Mesothelial cell of epicardium (in vitro differentiated cells): ENCODE data around the gene MARCHF10. TPM values are rescaled to one million over a fixed set of nuclear protein-coding genes. Genes with fewer than 3 reads are reported as not detected.

Experiments
- DNase-seq, 2 experiments: peaks; one replicate each; pipeline ENCODE4 v3.0.0; 2021; ENCODE audit warnings: low spot score in 2 of 2; ENCODE audit not compliant: unreplicated experiment in 2 of 2
- H3K27ac Mint-ChIP-seq: 2 replicates; pipeline ENCODE4 v1.8.0; 2021; ENCODE audit warnings: mixed read lengths
- H3K27me3 Mint-ChIP-seq: 2 replicates; pipeline ENCODE4 v1.8.0; 2021; ENCODE audit warnings: low read depth, mixed read lengths
- H3K36me3 Mint-ChIP-seq: 2 replicates; pipeline ENCODE4 v1.8.0; 2021; ENCODE audit warnings: mixed read lengths
- H3K4me1 Mint-ChIP-seq: 2 replicates; pipeline ENCODE4 v1.8.0; 2021; ENCODE audit warnings: mixed read lengths
- H3K4me3 Mint-ChIP-seq: 2 replicates; pipeline ENCODE4 v1.8.0; 2021; ENCODE audit warnings: mild to moderate bottlenecking, moderate library complexity, mixed read lengths
- H3K9me3 Mint-ChIP-seq: 2 replicates; pipeline ENCODE4 v1.8.0; 2021; ENCODE audit warnings: mixed read lengths
- total RNA-seq: library from RNA; stranded (reverse); gene quantifications from 3 replicates; pipeline ENCODE4 v1.2.1, GENCODE V29; 2021
- TF ChIP-seq, protein P1 (sequence below): fragments of 200-600 bp; sonication (generic); IDR thresholded peaks from one replicate; pipeline ENCODE4 v1.5.0; 2021; ENCODE audit warnings: antibody characterized with exemption; ENCODE audit not compliant: unreplicated experiment

The MARCHF10 gene
- total RNA-seq, 1 donor from 2014 or later = 1.1 TPM

DNA sequence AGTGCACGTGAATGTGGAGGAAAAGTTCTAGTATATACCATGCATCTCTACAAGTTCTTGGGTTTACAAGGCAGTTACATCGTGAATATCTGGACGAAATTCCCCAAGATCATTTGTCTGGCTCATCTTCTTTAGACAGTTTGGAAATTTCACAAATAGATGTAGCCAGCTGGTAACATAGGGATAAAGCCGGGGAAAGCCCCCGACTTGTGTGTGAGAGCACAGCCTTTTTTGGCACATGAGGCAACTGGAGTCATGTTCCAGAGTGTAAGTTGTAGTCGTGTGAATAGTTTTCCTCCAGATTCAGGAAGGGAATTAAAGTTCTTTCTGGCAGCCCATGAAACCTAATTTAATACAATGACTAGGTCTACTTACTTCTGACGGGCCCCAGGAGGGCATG lies 62.3 kb downstream of the MARCHF10 start:
- H3K36me3 Mint-ChIP-seq = no peaks in the 10 kb centered on the region
- TF ChIP-seq, protein P1, sequence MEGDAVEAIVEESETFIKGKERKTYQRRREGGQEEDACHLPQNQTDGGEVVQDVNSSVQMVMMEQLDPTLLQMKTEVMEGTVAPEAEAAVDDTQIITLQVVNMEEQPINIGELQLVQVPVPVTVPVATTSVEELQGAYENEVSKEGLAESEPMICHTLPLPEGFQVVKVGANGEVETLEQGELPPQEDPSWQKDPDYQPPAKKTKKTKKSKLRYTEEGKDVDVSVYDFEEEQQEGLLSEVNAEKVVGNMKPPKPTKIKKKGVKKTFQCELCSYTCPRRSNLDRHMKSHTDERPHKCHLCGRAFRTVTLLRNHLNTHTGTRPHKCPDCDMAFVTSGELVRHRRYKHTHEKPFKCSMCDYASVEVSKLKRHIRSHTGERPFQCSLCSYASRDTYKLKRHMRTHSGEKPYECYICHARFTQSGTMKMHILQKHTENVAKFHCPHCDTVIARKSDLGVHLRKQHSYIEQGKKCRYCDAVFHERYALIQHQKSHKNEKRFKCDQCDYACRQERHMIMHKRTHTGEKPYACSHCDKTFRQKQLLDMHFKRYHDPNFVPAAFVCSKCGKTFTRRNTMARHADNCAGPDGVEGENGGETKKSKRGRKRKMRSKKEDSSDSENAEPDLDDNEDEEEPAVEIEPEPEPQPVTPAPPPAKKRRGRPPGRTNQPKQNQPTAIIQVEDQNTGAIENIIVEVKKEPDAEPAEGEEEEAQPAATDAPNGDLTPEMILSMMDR = no peak
- H3K27me3 Mint-ChIP-seq = peaks cover 58% of the 10 kb centered on the region
- no peaks in the 10 kb centered on the region for H3K9me3 Mint-ChIP-seq
- peaks cover 18% of the 10 kb centered on the region for H3K4me1 Mint-ChIP-seq
- DNase-seq = no peak
- no peak overlapping the region for H3K4me3 Mint-ChIP-seq
- peak overlapping the region; percentile 27 for H3K27ac Mint-ChIP-seq

DNA sequence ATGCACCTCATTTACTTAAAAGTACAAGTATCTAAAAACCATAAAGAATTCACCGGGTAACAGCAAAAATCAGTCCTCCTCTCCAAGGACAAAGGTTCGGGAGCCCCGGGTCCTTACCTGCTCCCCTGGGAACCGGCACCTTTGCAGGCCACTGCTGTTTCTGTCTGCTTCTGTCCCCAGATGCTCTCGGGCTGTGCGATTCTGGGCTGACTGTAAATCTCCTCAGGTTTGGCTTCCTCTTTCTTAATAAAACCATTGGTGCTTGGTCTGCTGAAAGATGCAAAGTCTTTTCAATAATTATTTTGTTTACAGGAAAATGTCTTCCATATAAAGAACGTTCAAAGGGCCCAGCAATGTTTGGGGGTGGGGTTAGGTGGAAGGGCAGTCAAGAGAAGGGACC lies 63.9 kb downstream of the MARCHF10 start:
- Mint-ChIP-seq H3K4me1 (peaks cover 18% of the 10 kb centered on the region), H3K36me3 (no peaks in the 10 kb centered on the region), H3K9me3 (no peaks in the 10 kb centered on the region), H3K27me3 (peaks cover 43% of the 10 kb centered on the region), H3K27ac (no peak overlapping the region), H3K4me3 (no peak overlapping the region)
- TF ChIP-seq, protein P1 = no peak
- DNase-seq = no peak

DNA sequence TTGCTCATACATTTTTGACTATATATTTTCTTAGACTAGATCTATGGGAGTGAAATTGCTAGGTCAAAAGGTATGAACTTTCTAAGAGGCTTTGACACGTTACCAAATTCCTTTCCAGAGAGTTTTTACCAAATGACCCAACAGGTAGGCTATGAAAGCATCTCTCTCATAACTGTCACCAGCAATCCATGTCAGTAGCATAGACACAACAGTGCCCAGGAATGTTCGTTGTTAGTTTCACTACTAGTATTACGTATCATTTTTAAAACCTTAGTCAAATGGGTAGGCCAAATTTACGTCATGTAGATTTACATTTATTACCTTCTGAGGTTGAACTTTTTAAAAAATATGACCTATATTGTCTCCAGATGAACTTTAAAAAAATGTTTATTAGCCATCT lies 66.8 kb downstream of the MARCHF10 start:
- Mint-ChIP-seq H3K27me3 (peaks cover 37% of the 10 kb centered on the region), H3K9me3 (no peaks in the 10 kb centered on the region), H3K36me3 (no peaks in the 10 kb centered on the region), H3K27ac (no peak overlapping the region), H3K4me3 (no peak overlapping the region), H3K4me1 (peaks cover 8% of the 10 kb centered on the region)
- DNase-seq = no peak
- TF ChIP-seq, protein P1 = no peak

DNA sequence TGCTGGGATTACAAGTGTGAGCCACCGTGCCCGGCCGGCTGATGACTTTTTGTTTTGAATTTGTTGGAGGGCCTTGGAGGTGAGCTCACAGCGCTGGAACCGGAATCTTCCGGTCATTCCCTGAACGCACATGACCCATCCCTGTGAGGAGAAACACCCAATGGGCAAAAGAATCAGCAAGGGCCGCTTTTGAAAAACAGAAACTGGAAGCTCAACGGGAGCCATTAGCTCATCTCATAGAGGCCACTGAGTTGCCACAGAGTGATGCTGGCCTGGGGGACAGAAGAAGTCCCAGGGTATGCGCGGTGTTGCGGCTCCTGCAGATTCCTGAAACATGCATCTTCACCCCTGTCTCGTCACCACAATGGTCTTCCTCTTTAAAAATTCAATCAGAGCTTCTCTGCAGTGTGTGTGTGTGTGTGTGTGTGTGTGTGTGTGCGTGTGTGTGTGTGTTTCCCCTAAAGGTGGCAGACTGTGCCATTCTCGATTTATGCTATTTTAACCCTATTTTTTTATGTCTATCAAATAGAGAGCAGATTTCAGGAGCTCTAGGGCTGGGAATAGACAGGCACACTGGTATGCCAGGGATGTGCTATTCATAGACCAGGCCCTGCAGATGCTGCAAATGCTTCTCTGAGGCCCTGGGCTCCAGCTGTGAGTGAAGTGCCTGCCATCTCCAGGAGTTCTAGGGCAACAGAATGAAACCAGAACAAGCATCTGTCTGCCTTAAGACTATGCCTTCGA lies 68.3 kb downstream of the MARCHF10 start:
- Mint-ChIP-seq H3K4me3 (no peak overlapping the region), H3K9me3 (no peaks in the 10 kb centered on the region), H3K36me3 (no peaks in the 10 kb centered on the region), H3K27me3 (peaks cover 32% of the 10 kb centered on the region), H3K4me1 (peaks cover 4% of the 10 kb centered on the region), H3K27ac (no peak overlapping the region)
- TF ChIP-seq, protein P1 = no peak
- DNase-seq = no peak

DNA sequence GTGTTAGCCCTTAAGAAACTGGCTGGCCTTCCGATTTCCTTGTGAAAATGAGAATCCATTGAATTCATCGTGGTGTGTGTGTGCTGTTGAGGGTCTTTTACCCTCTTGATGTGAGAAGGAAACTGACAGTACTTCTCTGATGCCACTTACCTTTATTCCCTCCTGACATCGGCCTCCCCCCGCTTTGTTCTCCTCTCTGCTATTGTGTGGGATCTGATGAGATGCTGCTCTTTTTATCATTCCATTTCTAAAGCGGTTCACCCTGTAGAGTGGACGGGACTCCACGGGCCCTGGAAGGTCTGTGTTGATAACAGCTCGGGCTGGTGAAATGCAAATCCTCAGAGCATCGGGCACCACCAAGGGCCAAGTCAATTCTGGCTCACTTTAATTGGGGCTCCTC lies 69.8 kb downstream of the MARCHF10 start:
- Mint-ChIP-seq H3K27ac (no peak overlapping the region), H3K4me1 (peaks cover 6% of the 10 kb centered on the region), H3K9me3 (no peaks in the 10 kb centered on the region), H3K36me3 (no peaks in the 10 kb centered on the region), H3K4me3 (no peak overlapping the region), H3K27me3 (peaks cover 21% of the 10 kb centered on the region)
- TF ChIP-seq, protein P1 = no peak
- no peak for DNase-seq
